ENCODE data around the gene THSD4. TPM values are rescaled to one million over a fixed set of nuclear protein-coding genes. Genes with fewer than 3 reads are reported as not detected.

The THSD4 gene
- total and polyA plus RNA-seq, 4 donors, result 6.0 to 42.4 (median 18.5) TPM

DNA sequence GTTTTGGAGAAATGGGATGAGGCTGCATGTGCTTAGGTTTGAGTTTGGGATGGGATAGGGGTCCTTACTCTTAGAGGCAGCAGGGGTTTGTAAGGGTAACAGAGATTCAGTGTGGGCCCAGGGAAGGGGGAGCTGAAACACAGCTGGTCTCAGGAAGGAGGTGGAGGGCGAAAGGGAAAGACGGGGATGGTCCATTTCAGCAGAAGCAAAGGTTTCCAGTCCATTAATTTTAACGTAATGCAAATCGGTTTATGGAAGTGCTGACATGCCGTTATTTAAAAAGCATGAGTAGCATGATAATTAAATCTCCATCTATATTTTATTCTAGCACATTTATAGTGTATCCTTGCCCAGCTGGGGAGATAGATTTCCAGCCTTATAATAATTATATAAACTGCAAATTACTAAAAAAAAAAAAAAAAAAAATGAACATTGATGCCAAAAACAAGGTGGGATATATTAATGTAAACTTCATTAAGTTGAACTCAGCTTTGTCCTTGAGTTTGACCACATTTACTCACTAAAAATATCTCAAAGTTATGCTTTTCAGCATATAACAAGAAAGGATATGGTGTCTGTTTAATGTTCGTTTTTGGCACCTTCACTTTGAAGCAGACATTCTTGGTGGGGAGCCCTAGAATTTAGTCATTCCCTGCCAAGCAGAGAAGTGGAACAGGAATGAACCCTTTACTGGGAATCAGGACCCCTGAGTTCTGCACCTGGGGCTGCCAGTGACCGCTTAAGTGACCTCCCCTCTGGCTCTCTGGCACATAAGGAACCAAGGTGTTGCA, 234.7 kb downstream of the THSD4 start:
- TF ChIP-seq, protein P1, sequence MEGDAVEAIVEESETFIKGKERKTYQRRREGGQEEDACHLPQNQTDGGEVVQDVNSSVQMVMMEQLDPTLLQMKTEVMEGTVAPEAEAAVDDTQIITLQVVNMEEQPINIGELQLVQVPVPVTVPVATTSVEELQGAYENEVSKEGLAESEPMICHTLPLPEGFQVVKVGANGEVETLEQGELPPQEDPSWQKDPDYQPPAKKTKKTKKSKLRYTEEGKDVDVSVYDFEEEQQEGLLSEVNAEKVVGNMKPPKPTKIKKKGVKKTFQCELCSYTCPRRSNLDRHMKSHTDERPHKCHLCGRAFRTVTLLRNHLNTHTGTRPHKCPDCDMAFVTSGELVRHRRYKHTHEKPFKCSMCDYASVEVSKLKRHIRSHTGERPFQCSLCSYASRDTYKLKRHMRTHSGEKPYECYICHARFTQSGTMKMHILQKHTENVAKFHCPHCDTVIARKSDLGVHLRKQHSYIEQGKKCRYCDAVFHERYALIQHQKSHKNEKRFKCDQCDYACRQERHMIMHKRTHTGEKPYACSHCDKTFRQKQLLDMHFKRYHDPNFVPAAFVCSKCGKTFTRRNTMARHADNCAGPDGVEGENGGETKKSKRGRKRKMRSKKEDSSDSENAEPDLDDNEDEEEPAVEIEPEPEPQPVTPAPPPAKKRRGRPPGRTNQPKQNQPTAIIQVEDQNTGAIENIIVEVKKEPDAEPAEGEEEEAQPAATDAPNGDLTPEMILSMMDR (IDR thresholded peaks at IDR 0.05; ENCODE audit: control extremely low read depth, extremely low read depth), result no peak
- ATAC-seq (ENCODE audit: insufficient read depth, low FRiP score), result no peak
- H3K36me3 ChIP-seq (ENCODE audit: control insufficient read depth in 4 of 4, insufficient read depth in 4 of 4, low read length in 4 of 4), result no peaks in the 10 kb centered on the region
- no peaks in the 10 kb centered on the region for H3K9me3 ChIP-seq (ENCODE audit: control insufficient read depth in 4 of 4, insufficient read depth in 3 of 4, low read length in 3 of 4)
- no peak overlapping the region for H3K27ac ChIP-seq (ENCODE audit: low read depth in 1 of 2, low read length in 1 of 2)
- no peaks in the 10 kb centered on the region for H3K27me3 ChIP-seq (ENCODE audit: control insufficient read depth in 3 of 3, insufficient read depth in 3 of 3, low read length in 2 of 3)
- peaks cover 8 to 31% (median 10%) of the 10 kb centered on the region in 5 donors for H3K4me1 ChIP-seq (ENCODE audit: control insufficient read depth in 5 of 5, insufficient read depth in 5 of 5, low read length in 5 of 5)
- 90 to 93% methylated on average over 7 of the region's 7 CpGs for WGBS, 2 donors
- H3K9ac ChIP-seq (ENCODE audit: insufficient read depth in 1 of 2, low read length in 2 of 2), result no peak overlapping the region
- no peak overlapping the region for H3K4me3 ChIP-seq
- DNase-seq, result no peak

DNA sequence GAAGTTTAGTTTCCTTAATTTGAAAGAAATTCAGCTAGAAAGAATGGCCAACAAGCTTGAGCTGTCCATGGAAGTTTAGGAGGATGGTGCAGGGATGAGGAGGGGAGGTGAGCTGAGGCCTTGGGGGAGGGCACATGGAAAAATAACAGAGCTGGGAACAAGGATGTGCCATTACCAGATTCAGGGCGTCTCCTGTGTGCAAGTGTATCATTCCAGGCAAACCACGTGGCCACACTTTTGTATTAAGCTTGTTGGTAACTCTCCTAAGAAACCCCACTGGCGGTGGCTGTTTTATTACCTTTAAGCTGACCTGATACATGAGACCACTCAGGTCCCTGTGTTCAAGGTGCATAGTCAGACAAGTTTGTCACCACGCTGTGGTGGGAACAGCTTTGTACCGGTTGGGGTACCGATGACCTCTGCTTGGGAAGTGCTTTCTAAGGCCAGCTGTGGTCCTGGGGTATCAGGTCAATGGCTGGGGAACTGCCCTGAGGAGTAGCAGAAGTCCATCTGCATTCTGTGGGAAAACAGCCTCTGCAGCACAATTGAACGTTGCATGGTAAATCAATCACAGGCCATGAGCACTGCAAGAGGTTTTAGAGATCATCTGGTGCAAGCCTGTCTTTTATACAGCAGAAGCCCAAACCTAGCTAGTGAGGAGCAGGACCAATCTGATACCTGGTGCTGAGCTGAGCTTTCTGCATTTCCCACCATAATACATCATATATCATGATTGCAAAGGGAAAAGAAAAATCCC, 235.5 kb downstream of the THSD4 start:
- Histone ChIP-seq H3K27ac (ENCODE audit: low read depth in 1 of 2, low read length in 1 of 2) (no peak overlapping the region), H3K36me3 (ENCODE audit: control insufficient read depth in 4 of 4, insufficient read depth in 4 of 4, low read length in 4 of 4) (no peaks in the 10 kb centered on the region), H3K4me3 (no peak overlapping the region), H3K27me3 (ENCODE audit: control insufficient read depth in 3 of 3, insufficient read depth in 3 of 3, low read length in 2 of 3) (no peaks in the 10 kb centered on the region), H3K9ac (ENCODE audit: insufficient read depth in 1 of 2, low read length in 2 of 2) (no peak overlapping the region), H3K9me3 (ENCODE audit: control insufficient read depth in 4 of 4, insufficient read depth in 3 of 4, low read length in 3 of 4) (no peaks in the 10 kb centered on the region), H3K4me1 (ENCODE audit: control insufficient read depth in 5 of 5, insufficient read depth in 5 of 5, low read length in 5 of 5) (peaks cover 8 to 31% (median 10%) of the 10 kb centered on the region in 5 donors)
- no peak for ATAC-seq (ENCODE audit: insufficient read depth, low FRiP score)
- DNase-seq, result no peak
- WGBS, 2 donors, result 90 to 95% methylated on average over 7 of the region's 7 CpGs
- TF ChIP-seq, protein P1 (IDR thresholded peaks at IDR 0.05; ENCODE audit: control extremely low read depth, extremely low read depth), result no peak

DNA sequence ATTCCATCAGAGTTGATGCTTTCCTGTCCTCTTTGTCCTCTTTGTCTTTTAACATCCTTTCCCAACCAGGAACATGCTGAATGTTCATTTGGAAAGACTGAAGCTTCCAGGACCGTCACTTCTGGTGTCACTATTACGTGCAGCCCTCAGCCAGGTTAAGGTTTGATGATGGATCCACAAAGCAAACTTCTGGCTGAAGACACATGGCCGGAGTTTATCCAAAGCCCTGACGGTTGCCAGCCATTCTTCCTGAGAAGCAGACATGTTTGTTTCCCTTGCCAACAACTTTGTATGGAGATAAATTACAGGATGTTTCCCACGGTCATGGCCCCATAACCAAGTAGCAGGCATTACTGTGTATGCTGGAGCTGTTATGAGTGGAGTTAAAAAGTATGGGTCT, 236.9 kb downstream of the THSD4 start:
- Histone ChIP-seq H3K9ac (ENCODE audit: insufficient read depth in 1 of 2, low read length in 2 of 2) (no peak overlapping the region), H3K27me3 (ENCODE audit: control insufficient read depth in 3 of 3, insufficient read depth in 3 of 3, low read length in 2 of 3) (no peaks in the 10 kb centered on the region), H3K4me3 (no peak overlapping the region), H3K36me3 (ENCODE audit: control insufficient read depth in 4 of 4, insufficient read depth in 4 of 4, low read length in 4 of 4) (no peaks in the 10 kb centered on the region), H3K4me1 (ENCODE audit: control insufficient read depth in 5 of 5, insufficient read depth in 5 of 5, low read length in 5 of 5) (peaks cover 11 to 42% (median 17%) of the 10 kb centered on the region in 5 donors), H3K27ac (ENCODE audit: low read depth in 1 of 2, low read length in 1 of 2) (no peak overlapping the region), H3K9me3 (ENCODE audit: control insufficient read depth in 4 of 4, insufficient read depth in 3 of 4, low read length in 3 of 4) (no peaks in the 10 kb centered on the region)
- 62% methylated on average over 5 of the region's 5 CpGs for WGBS, 2 donors
- TF ChIP-seq, protein P1 (IDR thresholded peaks at IDR 0.05; ENCODE audit: control extremely low read depth, extremely low read depth), result no peak
- DNase-seq (peak in 1 of 3 donors; percentile 57), ATAC-seq (ENCODE audit: insufficient read depth, low FRiP score) (no peak)

Data from lung (tissue), 12 donors.